ENCODE data around the gene SLC12A5.

GRCh38 chr20:46083531-46084061, 54.6 kb downstream of the SLC12A5 start:
- no peak for TF ChIP-seq CTCF (IDR thresholded peaks at IDR 0.05)
- no peak for TF ChIP-seq EP300 (IDR thresholded peaks at IDR 0.05)

All from gastroesophageal sphincter (tissue), 3 donors.